ENCODE measurements around the gene PHLPP1. TPM values are rescaled to one million over a fixed set of nuclear protein-coding genes. Genes with fewer than 3 reads are reported as not detected.

The PHLPP1 gene
- total RNA-seq, 1 experiment from 2014 or later: 13.7 TPM

DNA sequence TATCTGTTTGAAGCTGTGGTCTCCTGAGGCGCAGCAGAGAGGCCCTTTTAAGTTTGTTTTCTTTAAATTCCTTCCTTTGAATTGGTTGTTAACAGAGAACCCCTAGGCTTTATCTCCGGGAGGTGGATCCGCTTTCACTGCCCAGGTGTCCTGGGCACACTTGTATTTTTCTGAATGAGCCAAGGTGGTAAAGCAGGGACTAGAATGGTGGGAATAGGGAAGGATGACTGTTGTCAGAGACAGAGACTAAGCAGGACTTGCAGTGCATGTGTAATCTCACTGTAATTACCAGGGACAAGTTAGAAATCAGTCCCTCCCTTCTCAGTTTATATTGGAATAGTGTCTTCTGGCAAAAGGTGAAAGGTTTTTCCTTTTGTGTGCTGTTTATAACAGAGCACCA is 72.8 kb downstream of the PHLPP1 start:
- H3K4me3 ChIP-seq (ENCODE audit: low read depth, low read length, poor library complexity, severe bottlenecking): no peak overlapping the region
- ChIA-PET CTCF (no interaction called here), POLR2A (ENCODE audit: low non-redundant PET) (no interaction called here)
- BruUV-seq (replicated peaks): no TSS peak
- H3K27me3 ChIP-seq (replicated peaks; ENCODE audit: insufficient read depth, low read depth, low read length, poor library complexity): no peaks in the 10 kb centered on the region
- intact Hi-C loops (cut with micrococcal nuclease; ENCODE audit: unreplicated experiment): loop anchor here (5.0 kb wide), 1 partner anchor 71 kb away; the partner anchor contains the start of gene PHLPP1
- DNase-seq (ENCODE audit: low spot score): no peak
- H3K27ac ChIP-seq (ENCODE audit: low read depth, low read length, poor library complexity, severe bottlenecking): no peak overlapping the region
- H3K4me1 ChIP-seq (ENCODE audit: insufficient read depth, low read length, poor library complexity, severe bottlenecking): peaks cover 36% of the 10 kb centered on the region
- H3K36me3 ChIP-seq (ENCODE audit: insufficient read depth, low read length, poor library complexity, severe bottlenecking): no peaks in the 10 kb centered on the region
- TF ChIP-seq EZH2 (IDR thresholded peaks at IDR 0.05; ENCODE audit: borderline replicate concordance, low read depth, low read length, poor library complexity, severe bottlenecking): no peak
- TF ChIP-seq, protein P1, sequence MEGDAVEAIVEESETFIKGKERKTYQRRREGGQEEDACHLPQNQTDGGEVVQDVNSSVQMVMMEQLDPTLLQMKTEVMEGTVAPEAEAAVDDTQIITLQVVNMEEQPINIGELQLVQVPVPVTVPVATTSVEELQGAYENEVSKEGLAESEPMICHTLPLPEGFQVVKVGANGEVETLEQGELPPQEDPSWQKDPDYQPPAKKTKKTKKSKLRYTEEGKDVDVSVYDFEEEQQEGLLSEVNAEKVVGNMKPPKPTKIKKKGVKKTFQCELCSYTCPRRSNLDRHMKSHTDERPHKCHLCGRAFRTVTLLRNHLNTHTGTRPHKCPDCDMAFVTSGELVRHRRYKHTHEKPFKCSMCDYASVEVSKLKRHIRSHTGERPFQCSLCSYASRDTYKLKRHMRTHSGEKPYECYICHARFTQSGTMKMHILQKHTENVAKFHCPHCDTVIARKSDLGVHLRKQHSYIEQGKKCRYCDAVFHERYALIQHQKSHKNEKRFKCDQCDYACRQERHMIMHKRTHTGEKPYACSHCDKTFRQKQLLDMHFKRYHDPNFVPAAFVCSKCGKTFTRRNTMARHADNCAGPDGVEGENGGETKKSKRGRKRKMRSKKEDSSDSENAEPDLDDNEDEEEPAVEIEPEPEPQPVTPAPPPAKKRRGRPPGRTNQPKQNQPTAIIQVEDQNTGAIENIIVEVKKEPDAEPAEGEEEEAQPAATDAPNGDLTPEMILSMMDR (conservative IDR thresholded peaks at IDR 0.05; ENCODE audit: low read depth, low read length): no peak
- H3K9me3 ChIP-seq (ENCODE audit: low read depth, low read length, poor library complexity, severe bottlenecking): no peaks in the 10 kb centered on the region

DNA sequence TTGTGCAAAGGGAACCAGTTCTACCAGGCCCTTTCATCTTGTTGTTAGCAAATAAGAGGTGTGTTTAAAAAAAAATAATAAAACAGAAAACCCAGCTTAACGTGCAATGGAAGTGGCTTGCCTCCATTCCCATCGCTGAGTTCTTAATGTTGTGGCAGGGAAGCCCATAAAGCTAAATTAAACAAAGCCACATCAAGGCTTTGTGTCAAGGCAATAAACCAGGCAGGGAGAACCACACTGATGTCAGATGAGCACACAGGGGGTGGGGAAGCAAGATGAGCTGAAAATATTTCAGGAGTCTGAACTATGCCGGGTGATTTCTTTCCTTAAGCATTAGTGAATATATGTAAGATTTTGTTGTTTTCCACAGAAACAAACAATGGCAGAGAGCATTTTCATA is 73.5 kb downstream of the PHLPP1 start:
- Histone ChIP-seq H3K4me1 (ENCODE audit: insufficient read depth, low read length, poor library complexity, severe bottlenecking) (peaks cover 36% of the 10 kb centered on the region), H3K27ac (ENCODE audit: low read depth, low read length, poor library complexity, severe bottlenecking) (no peak overlapping the region), H3K9me3 (ENCODE audit: low read depth, low read length, poor library complexity, severe bottlenecking) (no peaks in the 10 kb centered on the region), H3K27me3 (replicated peaks; ENCODE audit: insufficient read depth, low read depth, low read length, poor library complexity) (no peaks in the 10 kb centered on the region), H3K4me3 (ENCODE audit: low read depth, low read length, poor library complexity, severe bottlenecking) (no peak overlapping the region), H3K36me3 (ENCODE audit: insufficient read depth, low read length, poor library complexity, severe bottlenecking) (no peaks in the 10 kb centered on the region)
- no peak for DNase-seq (ENCODE audit: low spot score)
- BruUV-seq (replicated peaks): no TSS peak
- POLR2A ChIA-PET (ENCODE audit: low non-redundant PET): no interaction called here
- intact Hi-C loops (cut with micrococcal nuclease; ENCODE audit: unreplicated experiment): loop anchor here (5.0 kb wide), 1 partner anchor 72 kb away; the partner anchor contains the start of gene PHLPP1
- TF ChIP-seq, protein P1 (conservative IDR thresholded peaks at IDR 0.05; ENCODE audit: low read depth, low read length): no peak
- TF ChIP-seq EZH2 (IDR thresholded peaks at IDR 0.05; ENCODE audit: borderline replicate concordance, low read depth, low read length, poor library complexity, severe bottlenecking): no peak
- CTCF ChIA-PET: no interaction called here

DNA sequence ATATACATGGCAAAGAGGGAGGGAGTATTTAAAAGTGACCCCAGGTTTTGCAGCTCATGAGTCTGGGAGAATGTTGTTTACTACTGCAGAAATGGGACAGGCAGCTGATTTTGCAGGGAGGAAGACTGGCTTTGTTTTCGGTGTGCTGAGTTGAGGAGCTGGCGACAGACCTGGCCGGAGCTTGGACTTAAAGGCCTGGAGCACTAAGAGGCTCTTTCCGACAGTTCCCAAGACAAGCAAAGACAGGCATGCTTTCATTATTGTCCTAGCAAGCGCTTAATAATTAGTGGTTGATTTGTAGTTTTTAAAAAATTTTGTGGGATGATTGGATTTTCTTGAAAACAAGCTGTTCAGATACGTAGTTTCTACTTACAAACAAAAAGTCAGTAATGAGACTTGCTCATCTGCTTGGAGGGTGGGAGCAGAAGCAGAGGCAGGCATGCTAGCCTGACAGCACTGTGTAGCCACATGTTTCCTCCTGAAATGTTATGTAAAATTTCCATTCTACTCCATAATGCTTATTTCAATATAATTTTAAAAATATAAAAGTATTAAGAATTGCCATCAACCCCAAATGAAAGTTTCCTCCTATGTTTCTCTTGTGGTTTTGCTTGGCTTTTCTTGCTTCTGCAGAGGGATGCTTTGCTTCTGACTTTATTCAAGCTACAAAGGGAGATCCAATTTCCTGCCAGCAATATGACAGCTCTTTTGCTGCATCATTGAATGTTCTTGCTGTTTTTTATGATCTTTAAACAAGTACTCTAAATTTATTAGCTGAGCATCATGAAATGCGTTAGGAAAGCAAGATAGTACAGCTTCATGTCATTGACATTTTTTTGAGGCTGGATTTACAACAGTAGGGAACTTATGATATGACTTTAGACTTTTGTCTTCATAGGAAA is 75.8 kb downstream of the PHLPP1 start:
- CTCF ChIA-PET: no interaction called here
- Histone ChIP-seq H3K9me3 (ENCODE audit: low read depth, low read length, poor library complexity, severe bottlenecking) (no peaks in the 10 kb centered on the region), H3K36me3 (ENCODE audit: insufficient read depth, low read length, poor library complexity, severe bottlenecking) (no peaks in the 10 kb centered on the region), H3K27me3 (replicated peaks; ENCODE audit: insufficient read depth, low read depth, low read length, poor library complexity) (no peaks in the 10 kb centered on the region), H3K27ac (ENCODE audit: low read depth, low read length, poor library complexity, severe bottlenecking) (no peak overlapping the region), H3K4me3 (ENCODE audit: low read depth, low read length, poor library complexity, severe bottlenecking) (no peak overlapping the region), H3K4me1 (ENCODE audit: insufficient read depth, low read length, poor library complexity, severe bottlenecking) (peaks cover 16% of the 10 kb centered on the region)
- POLR2A ChIA-PET (ENCODE audit: low non-redundant PET): no interaction called here
- BruUV-seq (replicated peaks): no TSS peak
- TF ChIP-seq, protein P1 (conservative IDR thresholded peaks at IDR 0.05; ENCODE audit: low read depth, low read length): no peak
- no peak for TF ChIP-seq EZH2 (IDR thresholded peaks at IDR 0.05; ENCODE audit: borderline replicate concordance, low read depth, low read length, poor library complexity, severe bottlenecking)
- intact Hi-C loops (cut with micrococcal nuclease; ENCODE audit: unreplicated experiment): loop anchor here (10.0 kb wide), 1 partner anchor 186 kb away; no protein-coding TSS in a partner anchor
- DNase-seq (ENCODE audit: low spot score): no peak
